HepG2 (cell line): ENCODE results near the gene PUM1. TPM values are rescaled to one million over a fixed set of nuclear protein-coding genes. Genes with fewer than 3 reads are reported as not detected.

Source experiments
- ETV5 ChIP-seq: IDR thresholded peaks from 2 replicates; pipeline ENCODE4 v1.6.1; 2018; ENCODE audit warnings: missing biosample characterization, missing genetic modification reagents, inconsistent platforms, borderline replicate concordance
- FOSL2 ChIP-seq: sonication (generic); formaldehyde crosslinking; IDR thresholded peaks from 2 replicates; pipeline ENCODE4 v1.4.0; 2020; ENCODE audit warnings: missing genetic modification reagents
- GPN1 ChIP-seq: sonication (generic); formaldehyde crosslinking; IDR thresholded peaks from 2 replicates; pipeline ENCODE4 v1.5.1; 2020; ENCODE audit warnings: missing genetic modification reagents, borderline replicate concordance
- MLLT10 ChIP-seq: sonication (generic); formaldehyde crosslinking; IDR thresholded peaks from 2 replicates; pipeline ENCODE4 v1.4.0; 2020; ENCODE audit warnings: missing genetic modification reagents
- NR1H2 ChIP-seq: sonication (generic); formaldehyde crosslinking; IDR thresholded peaks from 2 replicates; pipeline ENCODE4 v1.8.1; 2022; ENCODE audit warnings: low read depth, missing genetic modification reagents, borderline replicate concordance
- PPARG ChIP-seq: conservative IDR thresholded peaks from 2 replicates; pipeline ENCODE4 v1.6.1; 2016; ENCODE audit warnings: missing biosample characterization, missing genetic modification reagents
- REXO4 ChIP-seq: sonication (generic); formaldehyde crosslinking; IDR thresholded peaks from 2 replicates; pipeline ENCODE4 v1.8.0; 2022; ENCODE audit warnings: missing genetic modification reagents, mild to moderate bottlenecking, borderline replicate concordance
- SYNCRIP ChIP-seq: fragments of 200-400 bp; formaldehyde crosslinking; IDR thresholded peaks from 2 replicates; pipeline ENCODE4 v1.6.1; 2018; ENCODE audit warnings: mild to moderate bottlenecking, low read depth, low read length; ENCODE audit not compliant: insufficient read depth
- USF2 ChIP-seq, 2 experiments: sonication (generic) in 1 of 2; formaldehyde crosslinking in 1 of 2; IDR thresholded peaks; 2 replicates each; pipeline versions ENCODE4 v1.5.1 to v1.6.1; 2011 to 2020; ENCODE audit warnings: borderline replicate concordance in 1 of 2, low read depth in 1 of 2, low read length in 1 of 2, mild to moderate bottlenecking in 1 of 2, missing genetic modification reagents in 1 of 2, moderate library complexity in 1 of 2
- ZBTB3 ChIP-seq: sonication (generic); formaldehyde crosslinking; IDR thresholded peaks from 2 replicates; pipeline ENCODE4 v1.4.0; 2020; ENCODE audit warnings: low read depth, mild to moderate bottlenecking, moderate library complexity, missing genetic modification reagents, borderline replicate concordance
- ZEB1 ChIP-seq: IDR thresholded peaks from 2 replicates; pipeline ENCODE4 v1.6.1; 2012; ENCODE audit warnings: mild to moderate bottlenecking, low read depth, inconsistent platforms; ENCODE audit not compliant: insufficient replicate concordance
- ZFAT ChIP-seq: sonication (generic); formaldehyde crosslinking; conservative IDR thresholded peaks from 2 replicates; pipeline ENCODE4 v1.8.1; 2023; ENCODE audit warnings: missing genetic modification reagents, inconsistent platforms
- ZFYVE20 ChIP-seq: sonication (generic); formaldehyde crosslinking; IDR thresholded peaks from 2 replicates; pipeline ENCODE4 v1.8.0; 2023; ENCODE audit warnings: low read depth, mild to moderate bottlenecking, moderate library complexity, missing genetic modification reagents, borderline replicate concordance
- ZMYM2 ChIP-seq: sonication (generic); formaldehyde crosslinking; IDR thresholded peaks from 2 replicates; pipeline ENCODE4 v1.8.0; 2022; ENCODE audit warnings: mild to moderate bottlenecking, missing genetic modification reagents
- ZNF274 ChIP-seq: sonication (generic); formaldehyde crosslinking; IDR thresholded peaks from 2 replicates; pipeline ENCODE4 v1.5.1; 2020; ENCODE audit warnings: mild to moderate bottlenecking, missing genetic modification reagents
- ZNF484 ChIP-seq: sonication (generic); formaldehyde crosslinking; IDR thresholded peaks from 2 replicates; pipeline ENCODE4 v1.5.1; 2020; ENCODE audit warnings: mild to moderate bottlenecking, low read depth, missing genetic modification reagents, borderline replicate concordance
- ZNF619 ChIP-seq: sonication (generic); formaldehyde crosslinking; IDR thresholded peaks from 2 replicates; pipeline ENCODE4 v1.4.0; 2020; ENCODE audit warnings: mild to moderate bottlenecking, missing genetic modification reagents
- ZNF670 ChIP-seq: sonication (generic); formaldehyde crosslinking; IDR thresholded peaks from 2 replicates; pipeline ENCODE4 v1.8.0; 2022; ENCODE audit warnings: mild to moderate bottlenecking, missing genetic modification reagents, borderline replicate concordance
- ZNF709 ChIP-seq: sonication (generic); formaldehyde crosslinking; IDR thresholded peaks from 2 replicates; pipeline ENCODE4 v1.5.0; 2020; ENCODE audit warnings: mild to moderate bottlenecking, missing genetic modification reagents
- ZSCAN9 ChIP-seq: IDR thresholded peaks from 2 replicates; pipeline ENCODE4 v1.6.1; 2016; ENCODE audit warnings: borderline replicate concordance
- polyA plus RNA-seq, 8 experiments: library from polyadenylated mRNA; depleted of rRNA in 3 of 8; stranded (reverse) in 7 of 8; unstranded in 1 of 8; fragments of >200 nt; fragmentation: Illumina TruSeq in 4 of 8; extraction: Trizol in 4 of 8; gene quantifications; 2 replicates each; pipeline versions ENCODE4 v1.2.1 to v1.2.3, GENCODE V29; 2011 to 2016; ENCODE audit warnings: low read depth in 4 of 8, missing spikeins in 1 of 8, mixed read lengths in 1 of 8; ENCODE audit not compliant: insufficient read depth in 1 of 8
- total RNA-seq, 5 experiments: library from RNA; depleted of rRNA; stranded (reverse); fragments of >200 nt; fragmentation: Illumina TruSeq; extraction: Trizol; gene quantifications; 2 replicates each; pipeline ENCODE4 v1.2.3, GENCODE V29; 2016; ENCODE audit warnings: low read depth in 1 of 5
- TF ChIP-seq, protein P1 (sequence below): IDR thresholded peaks from 2 replicates; pipeline ENCODE4 v1.6.1; 2016; ENCODE audit warnings: missing biosample characterization, missing genetic modification reagents, low read depth
- TF ChIP-seq, protein P2 (sequence below): sonication (generic); formaldehyde crosslinking; IDR thresholded peaks from 2 replicates; pipeline ENCODE4 v1.5.0; 2020; ENCODE audit warnings: mild to moderate bottlenecking, low read depth, missing genetic modification reagents, borderline replicate concordance
- TF ChIP-seq, protein P3 (sequence below): fragments of 450-650 bp; IDR thresholded peaks from 2 replicates; pipeline ENCODE4 v1.6.1; 2016

Gene PUM1
- total and polyA plus RNA-seq, 2 of the 13 experiments (the other 11 are each of a cell fraction or from before 2014, with no cell fraction given) = 64.7 to 91.0 TPM

GRCh38 chr1:31065310-31066217, at the start of gene PUM1 (continued):
- TF ChIP-seq, protein P1, sequence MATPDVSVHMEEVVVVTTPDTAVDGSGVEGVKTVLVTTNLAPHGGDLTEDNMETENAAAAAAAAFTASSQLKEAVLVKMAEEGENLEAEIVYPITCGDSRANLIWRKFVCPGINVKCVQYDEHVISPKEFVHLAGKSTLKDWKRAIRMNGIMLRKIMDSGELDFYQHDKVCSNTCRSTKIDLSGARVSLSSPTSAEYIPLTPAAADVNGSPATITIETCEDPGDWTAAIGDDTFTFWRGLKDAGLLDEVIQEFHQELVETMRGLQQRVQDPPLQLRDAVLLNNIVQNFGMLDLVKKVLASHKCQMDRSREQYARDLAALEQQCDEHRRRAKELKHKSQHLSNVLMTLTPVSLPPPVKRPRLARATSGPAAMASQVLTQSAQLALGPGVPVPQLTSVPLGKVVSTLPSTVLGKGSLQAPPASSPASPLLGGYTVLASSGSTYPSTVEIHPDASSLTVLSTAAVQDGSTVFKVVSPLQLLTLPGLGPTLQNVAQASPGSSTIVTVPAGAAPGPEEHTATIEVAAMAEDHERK (CRISPR knock-in tag) = no peak
- TF ChIP-seq ZEB1 = no peak
- TF ChIP-seq ZBTB3 (CRISPR knock-in tag) = no peak
- no peak for TF ChIP-seq GPN1
- TF ChIP-seq ETV5 = peak; percentile 21; the same call in 1 of the 2 replicates
- no peak for TF ChIP-seq MLLT10
- TF ChIP-seq SYNCRIP = no peak
- no peak for TF ChIP-seq REXO4 (CRISPR knock-in tag)
- no peak; the same call in 1 of the 2 replicates for TF ChIP-seq ZSCAN9
- no peak for TF ChIP-seq ZNF619
- TF ChIP-seq ZFAT (CRISPR knock-in tag) = 0 out of 2 replicates have a peak, but pooled peaks have one; percentile 23
- TF ChIP-seq ZNF709 = peak; percentile 80
- 0 out of 2 replicates have a peak, but pooled peaks have one; percentile 12 for TF ChIP-seq PPARG
- TF ChIP-seq FOSL2 (CRISPR knock-in tag) = no peak
- no peak for TF ChIP-seq USF2 (IDR thresholded peaks at IDR 0.05; ENCODE audit: low read depth, low read length)
- TF ChIP-seq USF2 (CRISPR knock-in tag; IDR thresholded peaks at IDR 0.05; ENCODE audit: borderline replicate concordance) = no peak; the same call in 1 of the 2 replicates
- no peak for TF ChIP-seq ZNF274 (CRISPR knock-in tag)
- TF ChIP-seq ZNF484 (CRISPR knock-in tag) = no peak
- no peak for TF ChIP-seq NR1H2 (CRISPR knock-in tag)
- TF ChIP-seq, protein P2, sequence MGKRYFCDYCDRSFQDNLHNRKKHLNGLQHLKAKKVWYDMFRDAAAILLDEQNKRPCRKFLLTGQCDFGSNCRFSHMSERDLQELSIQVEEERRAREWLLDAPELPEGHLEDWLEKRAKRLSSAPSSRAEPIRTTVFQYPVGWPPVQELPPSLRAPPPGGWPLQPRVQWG = no peak
- TF ChIP-seq ZMYM2 (CRISPR knock-in tag) = peak; percentile 38; the same call in 1 of the 2 replicates
- TF ChIP-seq ZFYVE20 = no peak
- TF ChIP-seq, protein P3, sequence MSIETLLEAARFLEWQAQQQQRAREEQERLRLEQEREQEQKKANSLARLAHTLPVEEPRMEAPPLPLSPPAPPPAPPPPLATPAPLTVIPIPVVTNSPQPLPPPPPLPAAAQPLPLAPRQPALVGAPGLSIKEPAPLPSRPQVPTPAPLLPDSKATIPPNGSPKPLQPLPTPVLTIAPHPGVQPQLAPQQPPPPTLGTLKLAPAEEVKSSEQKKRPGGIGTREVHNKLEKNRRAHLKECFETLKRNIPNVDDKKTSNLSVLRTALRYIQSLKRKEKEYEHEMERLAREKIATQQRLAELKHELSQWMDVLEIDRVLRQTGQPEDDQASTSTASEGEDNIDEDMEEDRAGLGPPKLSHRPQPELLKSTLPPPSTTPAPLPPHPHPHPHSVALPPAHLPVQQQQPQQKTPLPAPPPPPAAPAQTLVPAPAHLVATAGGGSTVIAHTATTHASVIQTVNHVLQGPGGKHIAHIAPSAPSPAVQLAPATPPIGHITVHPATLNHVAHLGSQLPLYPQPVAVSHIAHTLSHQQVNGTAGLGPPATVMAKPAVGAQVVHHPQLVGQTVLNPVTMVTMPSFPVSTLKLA = peak; percentile 79
- TF ChIP-seq ZNF670 (CRISPR knock-in tag) = peak; percentile 79; the same call in 1 of the 2 replicates
